Ectodermal cell (in vitro differentiated cells): ENCODE results near the gene GPRC5B.

ENCODE experiments used
- H3K27ac ChIP-seq: 2 replicates; pipeline ENCODE4 v1.7.0; 2013; ENCODE audit warnings: mild to moderate bottlenecking, low read depth, low read length; ENCODE audit not compliant: insufficient read depth, poor library complexity, severe bottlenecking
- H3K27me3 ChIP-seq: 2 replicates; pipeline ENCODE4 v1.7.0; 2013; ENCODE audit warnings: mild to moderate bottlenecking, low read length; ENCODE audit not compliant: insufficient read depth, control insufficient read depth, poor library complexity, severe bottlenecking
- H3K36me3 ChIP-seq: one replicate; pipeline ENCODE4 v1.7.0; 2013; ENCODE audit warnings: low read length; ENCODE audit not compliant: control insufficient read depth, insufficient read depth
- H3K4me1 ChIP-seq: one replicate; pipeline ENCODE4 v1.7.0; 2013; ENCODE audit warnings: low read length; ENCODE audit not compliant: control insufficient read depth, insufficient read depth
- H3K4me3 ChIP-seq: 2 replicates; pipeline ENCODE4 v1.7.0; 2013; ENCODE audit warnings: low read depth, low read length, control low read depth; ENCODE audit not compliant: insufficient read depth
- H3K9me3 ChIP-seq: 2 replicates; pipeline ENCODE4 v1.7.0; 2013; ENCODE audit warnings: mild to moderate bottlenecking, low read length, moderate library complexity; ENCODE audit not compliant: control insufficient read depth
- WGBS, 2 experiments: methylation state at CpG; one replicate each; pipeline ENCODE4 v1.1.7; 2013; ENCODE audit warnings: missing lambda C conversion rate in 2 of 2; 5-methylcytosine and 5-hydroxymethylcytosine counted together

The GPRC5B gene

GRCh38 chr16:19837331-19837980, 47.2 kb downstream of the GPRC5B start:
- H3K9me3 ChIP-seq = no peaks in the 10 kb centered on the region
- WGBS, 2 experiments = 62 to 69% methylated on average over 6 of the region's 6 CpGs
- no peak overlapping the region for H3K4me3 ChIP-seq
- H3K36me3 ChIP-seq = no peaks in the 10 kb centered on the region
- H3K27ac ChIP-seq = peak overlapping the region; percentile 65
- H3K4me1 ChIP-seq = peaks cover 16% of the 10 kb centered on the region
- no peaks in the 10 kb centered on the region for H3K27me3 ChIP-seq

- Histone ChIP-seq H3K4me3 (no peak overlapping the region), H3K27ac (no peak overlapping the region), H3K9me3 (no peaks in the 10 kb centered on the region), H3K4me1 (peaks cover 16% of the 10 kb centered on the region), H3K36me3 (no peaks in the 10 kb centered on the region), H3K27me3 (no peaks in the 10 kb centered on the region)
These were observed 48.7 kb downstream of the GPRC5B start for GRCh38 chr16:19835968-19836421.

- Histone ChIP-seq H3K9me3 (no peaks in the 10 kb centered on the region), H3K27me3 (no peaks in the 10 kb centered on the region), H3K4me3 (no peak overlapping the region), H3K4me1 (peaks cover 16% of the 10 kb centered on the region), H3K27ac (no peak overlapping the region), H3K36me3 (no peaks in the 10 kb centered on the region)
- 90 to 92% methylated on average over 2 to 3 of the region's 3 CpGs for WGBS, 2 experiments
These were observed 49.5 kb downstream of the GPRC5B start for GRCh38 chr16:19835196-19835595.

GRCh38 chr16:19833581-19833980, 51.1 kb downstream of the GPRC5B start:
- Histone ChIP-seq H3K27ac (no peak overlapping the region), H3K4me1 (peaks cover 16% of the 10 kb centered on the region)
- 95 to 98% methylated on average over 5 of the region's 5 CpGs for WGBS, 2 experiments

GRCh38 chr16:19833176-19833575, 51.5 kb downstream of the GPRC5B start:
- peaks cover 12% of the 10 kb centered on the region for H3K4me1 ChIP-seq
- H3K27me3 ChIP-seq = no peaks in the 10 kb centered on the region
- H3K36me3 ChIP-seq = no peaks in the 10 kb centered on the region
- H3K27ac ChIP-seq = no peak overlapping the region
- no peaks in the 10 kb centered on the region for H3K9me3 ChIP-seq
- WGBS, 2 experiments = 73 to 78% methylated on average over 3 of the region's 3 CpGs
- no peak overlapping the region for H3K4me3 ChIP-seq

More at GRCh38 chr16:19833581-19833980, 51.1 kb downstream of the GPRC5B start:
- Histone ChIP-seq H3K4me3 (no peak overlapping the region), H3K36me3 (no peaks in the 10 kb centered on the region), H3K27me3 (no peaks in the 10 kb centered on the region), H3K9me3 (no peaks in the 10 kb centered on the region)

- Histone ChIP-seq H3K4me3 (no peak overlapping the region), H3K9me3 (no peaks in the 10 kb centered on the region), H3K36me3 (no peaks in the 10 kb centered on the region), H3K27me3 (no peaks in the 10 kb centered on the region), H3K4me1 (no peaks in the 10 kb centered on the region), H3K27ac (no peak overlapping the region)
- WGBS, 2 experiments = 94 to 95% methylated on average over 4 to 6 of the region's 6 CpGs
These were observed 53.0 kb downstream of the GPRC5B start for GRCh38 chr16:19831678-19832077.

GRCh38 chr16:19830902-19831560, 53.6 kb downstream of the GPRC5B start:
- WGBS, 2 experiments = 95 to 96% methylated on average over 5 of the region's 5 CpGs

GRCh38 chr16:19829844-19830692, 54.6 kb downstream of the GPRC5B start:
- no peaks in the 10 kb centered on the region for H3K27me3 ChIP-seq
- no peaks in the 10 kb centered on the region for H3K36me3 ChIP-seq
- H3K9me3 ChIP-seq = no peaks in the 10 kb centered on the region
- H3K4me3 ChIP-seq = no peak overlapping the region
- H3K27ac ChIP-seq = no peak overlapping the region
- no peaks in the 10 kb centered on the region for H3K4me1 ChIP-seq
- WGBS, 2 experiments = 93 to 94% methylated on average over 9 of the region's 9 CpGs

More at GRCh38 chr16:19830902-19831560, 53.6 kb downstream of the GPRC5B start:
- Histone ChIP-seq H3K4me1 (no peaks in the 10 kb centered on the region), H3K36me3 (no peaks in the 10 kb centered on the region), H3K27me3 (no peaks in the 10 kb centered on the region), H3K4me3 (no peak overlapping the region), H3K9me3 (no peaks in the 10 kb centered on the region), H3K27ac (no peak overlapping the region)

- WGBS, 2 experiments = 91 to 95% methylated on average over 5 of the region's 5 CpGs
- no peak overlapping the region for H3K27ac ChIP-seq
These were observed 60.4 kb downstream of the GPRC5B start for GRCh38 chr16:19824216-19824615.

GRCh38 chr16:19823322-19823721, 61.3 kb downstream of the GPRC5B start:
- H3K4me3 ChIP-seq = no peak overlapping the region
- H3K36me3 ChIP-seq = no peaks in the 10 kb centered on the region
- H3K27ac ChIP-seq = no peak overlapping the region
- H3K27me3 ChIP-seq = no peaks in the 10 kb centered on the region
- no peaks in the 10 kb centered on the region for H3K9me3 ChIP-seq
- WGBS, 2 experiments = 82% methylated on average over 6 of the region's 6 CpGs
- no peaks in the 10 kb centered on the region for H3K4me1 ChIP-seq

More at GRCh38 chr16:19824216-19824615, 60.4 kb downstream of the GPRC5B start:
- Histone ChIP-seq H3K36me3 (no peaks in the 10 kb centered on the region), H3K4me1 (no peaks in the 10 kb centered on the region), H3K27me3 (no peaks in the 10 kb centered on the region), H3K4me3 (no peak overlapping the region), H3K9me3 (no peaks in the 10 kb centered on the region)
